GM23338 (cell line): ENCODE results near the gene ORC3.

Source experiments
- CREB1 ChIP-seq: fragments of 250-450 bp; sonication (Bioruptor Pico); IDR thresholded peaks from 2 replicates; pipeline ENCODE4 v1.5.0; 2020; ENCODE audit warnings: low read depth, mild to moderate bottlenecking, moderate library complexity
- EZH2 ChIP-seq: fragments of 200-600 bp; sonication (generic); IDR thresholded peaks from one replicate; pipeline ENCODE4 v1.8.0; 2017; ENCODE audit warnings: antibody characterized with exemption, mild to moderate bottlenecking, low read depth; ENCODE audit not compliant: unreplicated experiment
- EZH2phosphoT487 ChIP-seq: fragments of 200-600 bp; sonication (generic); IDR thresholded peaks from one replicate; pipeline ENCODE4 v1.8.1; 2018; ENCODE audit warnings: antibody characterized with exemption; ENCODE audit not compliant: unreplicated experiment
- POLR2AphosphoS5 ChIP-seq: IDR thresholded peaks from 2 replicates; pipeline ENCODE4 v1.6.1; 2016; ENCODE audit warnings: antibody characterized with exemption, low read depth
- ZNF114 ChIP-seq: fragments of 250-450 bp; sonication (Bioruptor Pico); IDR thresholded peaks from 2 replicates; pipeline ENCODE4 v1.5.0; 2020; ENCODE audit warnings: mild to moderate bottlenecking, moderate library complexity
- TF ChIP-seq, protein P1 (sequence below), 2 experiments: fragments of 200-600 bp in 1 of 2; sonication (generic) in 1 of 2; conservative IDR thresholded peaks; 2 replicates each; pipeline versions ENCODE4 v1.5.1 to v1.6.1; 2016 to 2017; ENCODE audit warnings: antibody characterized with exemption in 2 of 2, low read depth in 2 of 2, mild to moderate bottlenecking in 2 of 2, moderate library complexity in 1 of 2

DNA sequence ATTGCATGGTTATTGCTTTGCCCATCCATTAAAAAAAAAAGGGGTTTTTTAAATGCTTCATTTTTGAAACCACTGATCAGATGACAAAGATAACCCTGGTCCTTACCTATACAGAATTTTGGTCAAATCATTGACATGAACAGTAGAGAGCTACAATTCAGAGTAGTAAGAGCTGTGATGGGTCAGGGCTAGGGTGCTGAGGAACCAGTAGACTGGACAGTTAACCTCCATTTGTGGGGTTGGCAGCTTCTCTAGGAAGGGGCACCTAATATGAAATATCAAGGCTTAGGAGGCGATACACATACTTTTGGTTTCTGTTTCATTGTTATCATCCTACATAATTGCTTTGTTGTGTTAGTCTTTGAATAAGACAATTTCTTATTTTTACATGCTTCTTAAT, 55.1 kb downstream of the ORC3 start:
- TF ChIP-seq ZNF114 (CRISPR knock-in tag), result no peak
- TF ChIP-seq, protein P1, sequence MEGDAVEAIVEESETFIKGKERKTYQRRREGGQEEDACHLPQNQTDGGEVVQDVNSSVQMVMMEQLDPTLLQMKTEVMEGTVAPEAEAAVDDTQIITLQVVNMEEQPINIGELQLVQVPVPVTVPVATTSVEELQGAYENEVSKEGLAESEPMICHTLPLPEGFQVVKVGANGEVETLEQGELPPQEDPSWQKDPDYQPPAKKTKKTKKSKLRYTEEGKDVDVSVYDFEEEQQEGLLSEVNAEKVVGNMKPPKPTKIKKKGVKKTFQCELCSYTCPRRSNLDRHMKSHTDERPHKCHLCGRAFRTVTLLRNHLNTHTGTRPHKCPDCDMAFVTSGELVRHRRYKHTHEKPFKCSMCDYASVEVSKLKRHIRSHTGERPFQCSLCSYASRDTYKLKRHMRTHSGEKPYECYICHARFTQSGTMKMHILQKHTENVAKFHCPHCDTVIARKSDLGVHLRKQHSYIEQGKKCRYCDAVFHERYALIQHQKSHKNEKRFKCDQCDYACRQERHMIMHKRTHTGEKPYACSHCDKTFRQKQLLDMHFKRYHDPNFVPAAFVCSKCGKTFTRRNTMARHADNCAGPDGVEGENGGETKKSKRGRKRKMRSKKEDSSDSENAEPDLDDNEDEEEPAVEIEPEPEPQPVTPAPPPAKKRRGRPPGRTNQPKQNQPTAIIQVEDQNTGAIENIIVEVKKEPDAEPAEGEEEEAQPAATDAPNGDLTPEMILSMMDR (conservative IDR thresholded peaks at IDR 0.05; ENCODE audit: low read depth in 2 of 2), result no peak
- TF ChIP-seq POLR2AphosphoS5, result no peak
- no peak for TF ChIP-seq EZH2
- TF ChIP-seq EZH2phosphoT487, result no peak
- TF ChIP-seq CREB1 (CRISPR knock-in tag), result no peak
